Medulla oblongata (tissue), 1 donor: ENCODE measurements around the gene KIFC3.
"Not testable (repeated sequence)": the region's sequence is repeated elsewhere in the genome, so short reads cannot be mapped to it uniquely, and the experiment has no call there.

Experiments used
- DNase-seq: peaks from one replicate; pipeline ENCODE4 v3.0.0-alpha.2; 2015; ENCODE audit errors: extremely low spot score

KIFC3 gene

GRCh38 chr16:57739756-57740422, 62.4 kb downstream of the KIFC3 start:
- DNase-seq = no peak

- no peak for DNase-seq
These were observed 63.4 kb downstream of the KIFC3 start for GRCh38 chr16:57738844-57739243.

GRCh38 chr16:57736419-57737351, 65.6 kb downstream of the KIFC3 start:
- peak; percentile 56 for DNase-seq

- peak; percentile 24 for DNase-seq
These were observed 66.4 kb downstream of the KIFC3 start, which contains the start of gene KATNB1 for GRCh38 chr16:57735755-57736418. Gene KATNB1 (plus strand): TSS chr16:57735770. CDS start chr16:57737244, 1,474 bp downstream.

- DNase-seq = peak; percentile 100
These were observed 67.2 kb downstream of the KIFC3 start for GRCh38 chr16:57734925-57735754.

GRCh38 chr16:57734308-57734924, 67.9 kb downstream of the KIFC3 start:
- DNase-seq = no peak

GRCh38 chr16:57732714-57733113, 69.6 kb downstream of the KIFC3 start:
- DNase-seq = no peak

- no peak for DNase-seq
These were observed 70.3 kb downstream of the KIFC3 start for GRCh38 chr16:57732037-57732436.

- DNase-seq = no peak
These were observed 71.2 kb downstream of the KIFC3 start for GRCh38 chr16:57730771-57731730.

GRCh38 chr16:57729852-57730251, 72.4 kb downstream of the KIFC3 start:
- not testable (repeated sequence) for DNase-seq

GRCh38 chr16:57729182-57729484, 73.2 kb downstream of the KIFC3 start:
- no peak for DNase-seq

GRCh38 chr16:57728336-57729181, 73.7 kb downstream of the KIFC3 start:
- no peak for DNase-seq

- DNase-seq = no peak
These were observed 74.7 kb downstream of the KIFC3 start for GRCh38 chr16:57727610-57728009.

GRCh38 chr16:57726433-57726947, 75.8 kb downstream of the KIFC3 start:
- no peak for DNase-seq

- DNase-seq = no peak
These were observed 76.3 kb downstream of the KIFC3 start for GRCh38 chr16:57725976-57726375.

- DNase-seq = no peak
These were observed 76.7 kb downstream of the KIFC3 start for GRCh38 chr16:57725554-57725953.

GRCh38 chr16:57725151-57725550, 77.1 kb downstream of the KIFC3 start:
- no peak for DNase-seq

- no peak for DNase-seq
These were observed 77.8 kb downstream of the KIFC3 start for GRCh38 chr16:57724531-57724930.

GRCh38 chr16:57723170-57723569, 79.1 kb downstream of the KIFC3 start:
- DNase-seq = no peak
